Measurements from ENCODE around the gene ZAR1. TPM values are rescaled to one million over a fixed set of nuclear protein-coding genes. Genes with fewer than 3 reads are reported as not detected.

ZAR1 gene
- total and polyA plus RNA-seq, 9 of the 15 experiments (the other 6 are each of a cell fraction or from before 2014, with no cell fraction given) = 0.07 to 0.84 (median 0.28) TPM; not detected in 1

DNA sequence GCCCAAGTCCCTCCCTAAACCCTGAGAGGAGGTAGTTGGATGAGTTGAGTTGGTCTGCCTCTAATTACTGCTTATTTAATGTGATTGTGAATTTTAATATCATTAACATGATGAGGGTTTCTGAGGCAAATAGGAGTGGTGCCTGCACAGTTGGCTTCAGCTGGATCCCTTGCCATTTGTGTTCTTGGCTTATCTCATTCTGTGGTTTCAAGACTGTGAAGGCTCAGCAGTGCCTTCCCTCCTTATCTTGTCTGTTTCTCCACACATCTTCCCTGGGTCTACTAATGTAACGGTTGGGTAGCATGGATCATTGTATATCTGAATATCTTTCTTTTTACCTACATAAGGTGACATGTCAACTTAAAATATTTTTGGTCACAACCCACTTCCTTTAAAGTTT, 8.5 kb upstream of the ZAR1 start (continued):
- TF ChIP-seq BCL6 (CRISPR knock-in tag; IDR thresholded peaks at IDR 0.05) = no peak
- no peak for TF ChIP-seq MIER1 (IDR thresholded peaks at IDR 0.05; ENCODE audit: low read depth)
- TF ChIP-seq CBFA2T2 (conservative IDR thresholded peaks at IDR 0.05) = peak; percentile 71
- TF ChIP-seq L3MBTL2 (IDR thresholded peaks at IDR 0.05) = peak; percentile 32; the same call in 1 of the 2 replicates
- TF ChIP-seq TBL1XR1 (IDR thresholded peaks at IDR 0.05; ENCODE audit: low read length in 2 of 2) = peak; percentile 52 to 63; a peak in 2 of 4 replicates
- TF ChIP-seq KAT7 (CRISPR knock-in tag; IDR thresholded peaks at IDR 0.05; ENCODE audit: borderline replicate concordance) = no peak
- no peak for TF ChIP-seq NFATC3 (IDR thresholded peaks at IDR 0.05)
- TF ChIP-seq, protein P1, sequence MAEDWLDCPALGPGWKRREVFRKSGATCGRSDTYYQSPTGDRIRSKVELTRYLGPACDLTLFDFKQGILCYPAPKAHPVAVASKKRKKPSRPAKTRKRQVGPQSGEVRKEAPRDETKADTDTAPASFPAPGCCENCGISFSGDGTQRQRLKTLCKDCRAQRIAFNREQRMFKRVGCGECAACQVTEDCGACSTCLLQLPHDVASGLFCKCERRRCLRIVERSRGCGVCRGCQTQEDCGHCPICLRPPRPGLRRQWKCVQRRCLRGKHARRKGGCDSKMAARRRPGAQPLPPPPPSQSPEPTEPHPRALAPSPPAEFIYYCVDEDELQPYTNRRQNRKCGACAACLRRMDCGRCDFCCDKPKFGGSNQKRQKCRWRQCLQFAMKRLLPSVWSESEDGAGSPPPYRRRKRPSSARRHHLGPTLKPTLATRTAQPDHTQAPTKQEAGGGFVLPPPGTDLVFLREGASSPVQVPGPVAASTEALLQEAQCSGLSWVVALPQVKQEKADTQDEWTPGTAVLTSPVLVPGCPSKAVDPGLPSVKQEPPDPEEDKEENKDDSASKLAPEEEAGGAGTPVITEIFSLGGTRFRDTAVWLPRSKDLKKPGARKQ (CRISPR knock-in tag; IDR thresholded peaks at IDR 0.05) = no peak
- peak; percentile 20; the same call in 1 of the 2 replicates for TF ChIP-seq KLF16 (IDR thresholded peaks at IDR 0.05)
- TF ChIP-seq CTBP1 (IDR thresholded peaks at IDR 0.05; ENCODE audit: borderline replicate concordance) = peak; percentile 95
- TF ChIP-seq BHLHE40 (IDR thresholded peaks at IDR 0.05; ENCODE audit: low read length) = peak; percentile 40; the same call in 1 of the 2 replicates
- TF ChIP-seq, protein P2, sequence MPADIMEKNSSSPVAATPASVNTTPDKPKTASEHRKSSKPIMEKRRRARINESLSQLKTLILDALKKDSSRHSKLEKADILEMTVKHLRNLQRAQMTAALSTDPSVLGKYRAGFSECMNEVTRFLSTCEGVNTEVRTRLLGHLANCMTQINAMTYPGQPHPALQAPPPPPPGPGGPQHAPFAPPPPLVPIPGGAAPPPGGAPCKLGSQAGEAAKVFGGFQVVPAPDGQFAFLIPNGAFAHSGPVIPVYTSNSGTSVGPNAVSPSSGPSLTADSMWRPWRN (IDR thresholded peaks at IDR 0.05; ENCODE audit: low read depth) = 0 out of 2 replicates have a peak, but pooled peaks have one; percentile 25
- no peak for TF ChIP-seq LARP7 (IDR thresholded peaks at IDR 0.05)
- TF ChIP-seq, protein P3, sequence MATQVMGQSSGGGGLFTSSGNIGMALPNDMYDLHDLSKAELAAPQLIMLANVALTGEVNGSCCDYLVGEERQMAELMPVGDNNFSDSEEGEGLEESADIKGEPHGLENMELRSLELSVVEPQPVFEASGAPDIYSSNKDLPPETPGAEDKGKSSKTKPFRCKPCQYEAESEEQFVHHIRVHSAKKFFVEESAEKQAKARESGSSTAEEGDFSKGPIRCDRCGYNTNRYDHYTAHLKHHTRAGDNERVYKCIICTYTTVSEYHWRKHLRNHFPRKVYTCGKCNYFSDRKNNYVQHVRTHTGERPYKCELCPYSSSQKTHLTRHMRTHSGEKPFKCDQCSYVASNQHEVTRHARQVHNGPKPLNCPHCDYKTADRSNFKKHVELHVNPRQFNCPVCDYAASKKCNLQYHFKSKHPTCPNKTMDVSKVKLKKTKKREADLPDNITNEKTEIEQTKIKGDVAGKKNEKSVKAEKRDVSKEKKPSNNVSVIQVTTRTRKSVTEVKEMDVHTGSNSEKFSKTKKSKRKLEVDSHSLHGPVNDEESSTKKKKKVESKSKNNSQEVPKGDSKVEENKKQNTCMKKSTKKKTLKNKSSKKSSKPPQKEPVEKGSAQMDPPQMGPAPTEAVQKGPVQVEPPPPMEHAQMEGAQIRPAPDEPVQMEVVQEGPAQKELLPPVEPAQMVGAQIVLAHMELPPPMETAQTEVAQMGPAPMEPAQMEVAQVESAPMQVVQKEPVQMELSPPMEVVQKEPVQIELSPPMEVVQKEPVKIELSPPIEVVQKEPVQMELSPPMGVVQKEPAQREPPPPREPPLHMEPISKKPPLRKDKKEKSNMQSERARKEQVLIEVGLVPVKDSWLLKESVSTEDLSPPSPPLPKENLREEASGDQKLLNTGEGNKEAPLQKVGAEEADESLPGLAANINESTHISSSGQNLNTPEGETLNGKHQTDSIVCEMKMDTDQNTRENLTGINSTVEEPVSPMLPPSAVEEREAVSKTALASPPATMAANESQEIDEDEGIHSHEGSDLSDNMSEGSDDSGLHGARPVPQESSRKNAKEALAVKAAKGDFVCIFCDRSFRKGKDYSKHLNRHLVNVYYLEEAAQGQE (IDR thresholded peaks at IDR 0.05; ENCODE audit: borderline replicate concordance) = peak; percentile 7; the same call in 1 of the 2 replicates
- TF ChIP-seq, protein P3 (CRISPR knock-in tag; IDR thresholded peaks at IDR 0.05; ENCODE audit: low read depth) = no peak
- no peak for TF ChIP-seq XRCC5 (IDR thresholded peaks at IDR 0.05; ENCODE audit: low read depth, low read length)
- TF ChIP-seq NR2C2 (CRISPR knock-in tag; IDR thresholded peaks at IDR 0.05) = no peak
- TF ChIP-seq NR2C2 (tag; IDR thresholded peaks at IDR 0.05) = no peak
- TF ChIP-seq BMI1 (IDR thresholded peaks at IDR 0.05; ENCODE audit: low read length) = no peak
- peak; percentile 93 for TF ChIP-seq EHMT2 (IDR thresholded peaks at IDR 0.05)

Data from K562 (cell line).